GM19467 (cell line): ENCODE data around the gene PCNX3.

Experiments
- ATAC-seq: cut with Tn5 transposase; IDR thresholded peaks from one replicate; pipeline ENCODE4 v1.9.1; 2021; ENCODE audit warnings: mild to moderate bottlenecking, moderate library complexity; ENCODE audit not compliant: unreplicated experiment

Gene PCNX3

DNA sequence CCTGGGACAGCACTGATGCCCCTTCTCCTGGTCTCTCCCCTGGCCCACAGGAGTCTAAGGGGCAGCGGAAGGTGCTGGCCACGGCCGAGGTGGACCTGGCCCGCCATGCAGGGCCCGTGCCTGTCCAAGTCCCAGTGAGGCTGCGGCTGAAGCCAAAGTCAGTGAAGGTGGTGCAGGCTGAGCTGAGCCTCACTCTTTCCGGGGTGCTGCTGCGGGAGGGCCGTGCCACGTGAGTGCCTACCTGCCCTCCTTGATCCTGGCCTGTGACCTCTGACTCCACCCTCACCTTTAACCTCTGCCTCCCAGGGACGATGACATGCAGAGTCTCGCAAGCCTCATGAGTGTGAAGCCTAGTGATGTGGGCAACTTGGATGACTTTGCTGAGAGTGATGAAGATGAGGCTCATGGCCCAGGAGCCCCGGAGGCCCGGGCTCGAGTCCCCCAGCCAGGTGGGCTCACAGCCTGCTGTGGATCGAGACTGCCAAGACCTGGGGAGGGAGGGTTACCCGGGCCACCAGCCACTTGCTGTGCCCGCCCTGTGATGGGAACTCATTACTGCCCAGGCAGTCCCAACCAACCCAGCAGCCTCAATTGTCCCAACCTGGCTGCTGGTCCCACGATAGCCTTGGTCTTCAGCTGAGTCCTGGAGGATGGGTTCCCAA, 35.4 kb upstream of the PCNX3 start:
- ATAC-seq: no peak

DNA sequence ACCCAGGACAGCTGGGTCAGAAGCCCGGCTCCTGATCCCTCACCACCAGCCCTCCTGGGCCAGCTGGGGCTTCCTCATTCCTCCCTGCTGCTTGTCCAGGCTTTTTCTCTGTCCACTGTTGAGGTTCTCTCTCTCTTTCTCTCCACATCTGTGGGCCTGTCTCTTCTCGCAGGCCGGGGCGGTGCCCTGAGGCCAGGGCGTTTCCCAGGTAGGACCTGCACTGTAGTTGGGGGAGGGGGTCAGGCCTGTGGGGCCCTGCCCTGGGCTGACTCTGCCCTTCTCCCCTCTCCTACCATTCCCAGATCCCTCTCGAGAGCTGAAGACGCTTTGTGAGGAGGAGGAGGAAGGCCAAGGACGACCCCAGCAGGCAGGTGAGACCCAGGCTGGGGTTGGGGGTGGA, 34.8 kb upstream of the PCNX3 start:
- ATAC-seq: no peak

DNA sequence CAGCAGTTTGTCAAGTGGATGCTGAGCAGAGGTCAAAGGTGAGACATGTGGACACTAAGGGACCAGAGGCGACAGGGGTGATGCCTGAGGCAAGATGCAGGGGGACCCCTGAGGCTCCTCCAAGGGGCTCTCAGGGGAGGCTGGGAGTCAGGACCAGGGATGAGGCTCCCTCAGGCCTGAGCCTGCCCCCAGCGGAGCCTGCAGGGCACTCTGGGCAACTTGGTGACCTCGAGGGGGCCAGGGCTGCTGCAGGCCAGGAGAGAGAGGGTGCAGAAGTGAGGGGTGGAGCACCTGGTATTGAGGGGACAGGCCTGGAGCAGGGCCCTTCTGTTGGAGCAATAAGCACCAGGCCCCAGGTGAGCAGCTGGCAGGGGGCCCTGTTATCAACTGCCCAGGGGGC, 33.6 kb upstream of the PCNX3 start:
- no peak for ATAC-seq

DNA sequence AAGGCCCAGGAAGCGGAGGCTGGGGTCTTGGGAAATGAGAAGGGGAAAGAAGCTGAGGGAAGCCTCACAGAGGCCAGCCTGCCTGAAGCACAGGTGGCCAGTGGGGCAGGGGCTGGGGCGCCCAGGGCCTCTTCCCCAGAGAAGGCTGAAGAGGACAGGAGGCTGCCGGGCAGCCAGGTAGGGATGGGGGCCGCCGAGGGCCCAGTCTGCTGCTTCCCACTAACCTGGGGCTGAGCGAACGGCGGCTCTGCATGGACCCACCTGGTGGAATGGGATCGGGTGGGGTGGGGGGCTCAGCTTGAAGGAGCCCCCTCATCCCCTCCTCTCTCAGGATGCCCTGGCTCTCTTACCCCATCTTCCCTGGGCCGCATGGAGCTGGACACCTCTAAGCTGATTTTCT, 32.0 kb upstream of the PCNX3 start:
- ATAC-seq: no peak

DNA sequence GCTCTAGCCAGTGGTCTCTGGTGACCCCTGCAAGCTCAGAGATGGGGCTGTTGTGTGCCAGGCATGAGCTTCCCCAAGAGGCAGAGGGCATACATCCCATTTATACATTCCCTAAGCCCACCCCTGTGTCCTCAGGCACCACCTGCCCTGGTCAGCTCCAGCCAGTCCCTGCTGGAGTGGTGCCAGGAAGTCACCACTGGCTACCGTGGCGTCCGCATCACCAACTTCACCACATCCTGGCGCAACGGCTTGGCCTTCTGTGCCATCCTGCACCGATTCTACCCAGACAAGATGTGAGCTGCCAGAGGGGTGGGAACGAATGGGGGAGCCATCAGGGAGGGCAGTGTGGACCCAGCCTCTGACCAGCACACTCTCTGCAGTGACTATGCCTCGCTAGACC, 31.5 kb upstream of the PCNX3 start:
- ATAC-seq: no peak

GRCh38 chr11:65584723-65585171, 30.8 kb upstream of the PCNX3 start:
- no peak for ATAC-seq

GRCh38 chr11:65585396-65586246, 30.0 kb upstream of the PCNX3 start:
- no peak for ATAC-seq

DNA sequence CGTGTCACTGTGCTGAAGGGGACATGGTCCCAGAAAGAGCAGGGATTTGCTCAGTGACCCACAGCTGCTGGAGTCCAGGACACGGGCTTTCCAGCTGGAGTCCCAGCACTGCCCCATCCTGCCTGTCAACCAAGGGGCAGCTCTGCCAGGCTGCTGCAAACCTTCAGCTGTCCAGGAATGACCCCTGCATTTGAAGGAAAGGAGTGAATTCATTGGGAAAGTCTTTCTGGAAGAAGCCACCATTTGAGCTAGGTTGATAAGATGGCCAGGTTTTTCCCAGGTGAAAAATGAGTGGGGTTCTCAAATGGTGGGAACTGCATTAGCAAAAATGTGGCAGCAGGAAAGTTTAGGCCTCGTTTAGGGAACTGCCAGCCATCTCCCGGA, 29.3 kb upstream of the PCNX3 start:
- ATAC-seq: no peak

DNA sequence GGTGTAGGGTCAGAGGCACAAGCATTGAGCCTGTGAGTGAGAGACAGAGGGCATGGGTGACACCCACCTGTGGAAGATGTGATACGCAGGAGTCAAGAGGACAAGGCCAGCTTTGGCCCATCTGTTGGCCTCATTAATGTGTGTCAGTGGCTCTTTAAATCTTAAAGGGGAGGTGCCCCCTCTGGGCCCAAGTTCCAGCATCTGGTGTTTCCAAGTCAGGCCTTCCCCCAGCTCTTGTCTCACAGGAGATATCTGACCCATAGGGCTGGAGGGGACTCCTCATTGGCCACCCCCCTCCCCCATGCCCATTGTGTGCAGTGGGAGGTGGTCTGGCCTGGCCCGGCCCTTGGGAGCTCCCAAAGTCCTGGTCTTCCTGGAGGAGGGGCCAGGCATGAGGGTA, 28.9 kb upstream of the PCNX3 start:
- no peak for ATAC-seq

GRCh38 chr11:65588199-65589054, 27.1 kb upstream of the PCNX3 start:
- peak; percentile 76 for ATAC-seq

- ATAC-seq: no peak
Measured at GRCh38 chr11:65589444-65590239, 25.9 kb upstream of the PCNX3 start.

DNA sequence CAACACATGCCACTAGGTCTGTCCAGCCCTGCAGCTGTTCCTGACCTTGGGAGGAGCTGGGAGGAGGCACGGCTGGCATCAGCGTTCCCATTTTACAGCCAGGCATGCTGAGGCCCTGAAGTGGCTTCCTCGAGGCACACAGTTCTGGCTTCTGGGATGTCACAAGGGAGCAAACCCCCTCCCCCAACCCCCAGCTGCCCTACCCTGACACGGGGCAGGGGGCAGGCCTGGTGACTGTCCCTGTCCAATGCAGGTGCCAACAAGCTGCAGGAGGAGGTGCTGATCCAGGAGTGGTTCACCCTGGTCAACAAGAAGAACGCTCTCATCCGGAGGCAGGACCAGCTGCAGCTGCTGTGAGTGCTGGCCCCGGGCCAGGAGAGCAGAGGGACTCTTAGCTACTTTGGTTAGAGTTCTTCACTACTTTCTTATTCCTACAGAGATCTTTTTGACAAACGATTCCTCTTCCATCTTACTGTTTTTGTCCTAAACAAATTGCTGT, 25.3 kb upstream of the PCNX3 start:
- no peak for ATAC-seq

DNA sequence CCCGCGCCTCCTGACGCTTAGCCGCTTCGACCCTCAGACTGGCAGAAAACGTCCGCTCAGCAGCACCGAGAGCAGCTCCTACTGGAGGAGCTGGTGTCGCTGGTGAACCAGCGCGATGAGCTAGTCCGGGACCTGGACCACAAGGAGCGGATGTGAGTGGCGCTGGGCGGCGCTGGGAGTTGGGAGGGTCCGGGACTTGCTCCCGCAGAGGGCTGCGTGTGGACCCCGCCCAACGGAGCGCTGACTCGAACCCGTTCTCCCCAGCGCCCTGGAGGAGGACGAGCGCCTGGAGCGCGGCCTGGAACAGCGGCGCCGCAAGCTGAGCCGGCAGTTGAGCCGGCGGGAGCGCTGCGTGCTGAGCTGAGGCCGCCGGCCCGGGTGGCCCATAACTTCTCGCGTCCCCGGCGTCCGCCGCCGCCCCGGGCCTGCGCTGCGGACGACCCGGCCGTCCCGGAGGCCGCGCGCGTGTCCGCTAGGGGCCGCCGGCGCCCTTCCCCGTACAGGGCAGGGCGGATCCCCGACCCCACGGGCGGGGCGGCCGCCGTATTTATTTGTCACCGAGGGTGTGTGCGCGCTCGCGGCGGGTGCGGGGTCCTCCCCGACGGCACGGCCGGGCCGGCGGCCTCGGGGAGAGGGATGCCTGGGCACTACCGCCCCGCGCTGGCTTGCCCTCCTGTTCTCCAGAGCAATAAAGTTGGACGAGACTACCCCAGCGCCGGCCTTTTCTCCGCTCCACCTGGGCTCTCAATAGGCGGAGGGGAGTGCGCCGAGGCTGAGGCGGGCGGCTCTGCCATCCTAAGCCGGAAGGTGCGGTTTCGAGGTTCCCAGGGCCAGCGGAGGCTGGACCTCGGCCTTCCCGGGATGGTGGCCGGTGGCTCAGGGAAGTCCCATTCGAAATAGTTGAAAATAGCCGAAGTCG, 23.4 kb upstream of the PCNX3 start:
- ATAC-seq: no peak

GRCh38 chr11:65592858-65593517, 22.6 kb upstream of the PCNX3 start:
- no peak for ATAC-seq

DNA sequence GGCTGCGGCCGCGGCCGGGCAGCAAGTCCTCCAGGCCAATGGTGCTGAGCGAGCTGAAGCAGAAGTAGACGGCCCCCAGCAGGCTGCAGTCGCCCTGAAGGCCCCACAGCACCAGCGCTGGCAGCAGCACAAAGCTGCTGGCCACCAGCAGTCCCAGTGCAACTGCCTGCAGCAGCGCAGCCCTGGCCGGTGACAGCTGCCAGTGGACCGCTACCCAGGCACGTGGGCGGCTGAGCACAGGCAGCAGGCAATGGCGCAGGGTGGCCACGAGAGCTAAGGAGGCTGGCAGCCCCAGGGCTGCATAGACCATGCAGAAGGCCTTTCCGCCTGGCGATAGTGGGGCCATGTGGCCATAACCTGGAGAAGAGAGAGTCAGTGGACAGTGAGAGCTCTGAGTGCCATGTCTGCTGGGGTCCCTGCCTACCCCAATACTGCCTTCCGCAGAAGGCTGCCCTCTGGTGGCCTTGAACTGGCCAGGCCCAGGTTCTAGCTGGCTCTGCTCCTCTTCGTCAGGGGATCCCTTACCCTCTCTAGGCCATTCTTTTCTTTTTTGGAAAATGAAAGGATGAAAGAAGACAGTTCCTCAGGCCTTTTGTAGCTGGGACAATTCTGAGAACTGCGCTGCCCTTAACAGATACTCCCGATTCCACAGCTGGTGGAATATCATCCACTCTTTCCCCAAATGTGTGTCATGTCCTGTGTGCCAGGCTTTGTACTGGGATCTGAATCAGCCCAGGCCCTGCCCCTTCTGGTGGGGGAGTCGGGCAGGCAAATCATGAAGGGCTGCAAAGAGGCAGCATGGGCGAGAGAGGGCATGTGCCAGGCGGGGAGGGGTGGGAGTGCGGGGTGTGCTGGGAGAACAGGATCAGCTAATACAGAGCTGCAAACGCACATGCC, 21.8 kb upstream of the PCNX3 start:
- ATAC-seq: no peak

- no peak for ATAC-seq
Measured at GRCh38 chr11:65595131-65595530, 20.4 kb upstream of the PCNX3 start.

DNA sequence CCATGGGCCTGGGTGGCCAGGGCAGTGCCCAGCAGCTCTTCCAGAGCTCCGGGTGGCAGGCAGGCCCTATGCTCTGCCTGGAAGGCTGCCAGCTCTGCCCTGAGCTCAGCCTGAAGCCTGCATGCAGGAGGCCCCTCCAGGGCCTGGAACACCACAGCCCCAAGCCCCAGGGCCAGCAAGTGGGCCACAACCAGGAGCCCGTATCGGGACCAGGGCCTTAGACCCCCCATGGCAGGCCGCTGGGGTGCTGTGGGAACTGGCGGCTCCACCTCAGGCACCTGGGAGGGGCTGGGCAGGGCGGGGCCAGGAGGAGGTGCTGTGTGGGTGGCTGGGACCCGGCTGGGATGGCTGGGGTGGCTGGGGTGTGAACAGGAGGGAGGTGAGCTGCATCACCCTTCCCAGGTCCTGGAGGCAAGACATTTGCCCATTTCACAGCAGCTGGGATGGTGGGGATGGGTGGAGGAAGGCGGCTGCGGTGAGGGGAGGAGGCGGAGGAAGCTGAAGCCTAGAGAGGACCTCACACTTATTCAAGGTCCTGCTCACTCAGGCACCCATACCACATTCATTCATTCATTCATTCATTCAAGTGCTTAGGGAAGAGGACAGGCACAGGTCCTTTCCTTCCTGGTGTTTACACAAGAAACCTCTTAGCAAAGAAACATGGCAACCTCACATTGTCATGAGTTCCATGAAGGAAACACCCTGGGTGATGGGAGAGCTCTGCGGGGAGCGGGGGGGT, 19.9 kb upstream of the PCNX3 start, which contains the start of gene KCNK7:
KCNK7 (minus strand) TSS at position 258 of the 739 bp plus-strand sequence; CDS start at position 230, 28 bp downstream.
- ATAC-seq: no peak
